H1 (cell line): ENCODE data around the gene APOC4. TPM values are rescaled to one million over a fixed set of nuclear protein-coding genes. Genes with fewer than 3 reads are reported as not detected.

ENCODE experiments used
- CTCF ChIA-PET: fragments of 300-600 bp; sonication (Branson Sonifier 250); formaldehyde crosslinking; loops from one replicate; lab custom pipeline; 2021; ENCODE audit not compliant: partially characterized antibody; lab: Charles Lee
- POLR2A ChIA-PET: fragments of 300-600 bp; sonication (Branson Sonifier 250); formaldehyde crosslinking; loops from one replicate; lab custom pipeline; 2021; ENCODE audit warnings: inconsistent platforms; ENCODE audit not compliant: partially characterized antibody; lab: Charles Lee
- DNase-seq, 2 experiments: peaks; one replicate each; pipeline versions ENCODE4 v3.0.0 to v3.0.0-alpha.2; 2010 to 2022; ENCODE audit warnings: low spot score in 2 of 2, low read depth in 1 of 2, mixed read lengths in 1 of 2
- FAIRE-seq: peaks from 2 replicates; lab custom pipeline; 2011; peaks lifted over from hg19 to GRCh38; lab: Jason Lieb, UNC
- H2AFZ ChIP-seq: 2 replicates; pipeline ENCODE4 v1.8.1; 2012; ENCODE audit warnings: low read length, inconsistent platforms
- H2AK5ac ChIP-seq: 2 replicates; pipeline ENCODE4 v1.6.1; 2013; ENCODE audit warnings: low read depth, low read length
- H2BK120ac ChIP-seq: replicated peaks from 2 replicates; pipeline ENCODE3; 2013; ENCODE audit warnings: low read depth, low read length, inconsistent platforms
- H2BK12ac ChIP-seq: 2 replicates; pipeline ENCODE4 v1.6.1; 2013; ENCODE audit warnings: low read depth, low read length
- H2BK15ac ChIP-seq: 2 replicates; pipeline ENCODE4 v1.6.1; 2013; ENCODE audit warnings: low read length
- H2BK20ac ChIP-seq: 2 replicates; pipeline ENCODE4 v1.6.1; 2013; ENCODE audit warnings: low read length
- H2BK5ac ChIP-seq: 2 replicates; pipeline ENCODE4 v1.6.1; 2013; ENCODE audit warnings: low read depth, low read length
- H3K14ac ChIP-seq: 2 replicates; pipeline ENCODE4 v1.6.1; 2013; ENCODE audit warnings: inconsistent platforms; ENCODE audit not compliant: insufficient read length
- H3K18ac ChIP-seq: 2 replicates; pipeline ENCODE4 v1.6.1; 2013; ENCODE audit warnings: low read length; ENCODE audit errors: extremely low read depth
- H3K23ac ChIP-seq: 2 replicates; pipeline ENCODE4 v1.6.1; 2013; ENCODE audit warnings: inconsistent platforms; ENCODE audit not compliant: insufficient read length
- H3K23me2 ChIP-seq: 2 replicates; pipeline ENCODE4 v1.6.1; 2013; ENCODE audit warnings: low read depth, low read length
- H3K27ac ChIP-seq: 2 replicates; pipeline ENCODE4 v1.6.1; 2011; ENCODE audit warnings: low read depth, low read length, inconsistent platforms
- H3K27me3 ChIP-seq, 4 experiments: replicated peaks in 1 of 4; 1 replicate in 1 of 4; 2 replicates in 3 of 4; pipeline versions ENCODE4 v1.6.1 to v1.8.1; 2011 to 2013; ENCODE audit warnings: low read length in 3 of 4, mild to moderate bottlenecking in 3 of 4, inconsistent platforms in 2 of 4, mixed read lengths in 2 of 4, moderate library complexity in 1 of 4; ENCODE audit not compliant: control insufficient read depth in 3 of 4, insufficient read depth in 3 of 4; ENCODE audit errors: extremely low read depth in 1 of 4
- H3K36me3 ChIP-seq, 4 experiments: 2 replicates each; pipeline versions ENCODE4 v1.6.1 to v1.8.1; 2011 to 2013; ENCODE audit warnings: mild to moderate bottlenecking in 4 of 4, low read length in 3 of 4, moderate library complexity in 2 of 4, control low read depth in 1 of 4, inconsistent platforms in 1 of 4; ENCODE audit not compliant: insufficient read depth in 4 of 4, control insufficient read depth in 2 of 4
- H3K4ac ChIP-seq: replicated peaks from 2 replicates; pipeline ENCODE3; 2013; ENCODE audit warnings: low read length, low read depth, mixed read lengths, inconsistent platforms; ENCODE audit not compliant: insufficient read length
- H3K4me1 ChIP-seq, 4 experiments: replicated peaks in 1 of 4; 1 replicate in 1 of 4; 2 replicates in 3 of 4; pipeline versions ENCODE4 v1.6.1 to v1.8.1; 2011 to 2013; ENCODE audit warnings: low read length in 3 of 4, inconsistent platforms in 2 of 4, mixed read lengths in 1 of 4; ENCODE audit not compliant: insufficient read depth in 4 of 4, control insufficient read depth in 3 of 4
- H3K4me2 ChIP-seq, 2 experiments: 2 replicates each; pipeline versions ENCODE4 v1.6.1 to v1.8.1; 2011 to 2013; ENCODE audit warnings: low read depth in 2 of 2, low read length in 2 of 2, control low read depth in 1 of 2, inconsistent platforms in 1 of 2, mild to moderate bottlenecking in 1 of 2; ENCODE audit not compliant: insufficient read depth in 1 of 2
- H3K4me3 ChIP-seq, 4 experiments: fragments of 200-600, 300-600 bp in 1 of 4; sonication (generic), shearing (Covaris generic), sonication (Bioruptor Twin) in 1 of 4; 2 replicates each; pipeline versions ENCODE4 v1.5.1 to v1.8.1; 2011 to 2016; ENCODE audit warnings: low read length in 4 of 4, low read depth in 3 of 4, control low read depth in 2 of 4, inconsistent platforms in 2 of 4, mild to moderate bottlenecking in 2 of 4, mixed read lengths in 1 of 4, moderate library complexity in 1 of 4; ENCODE audit not compliant: insufficient read depth in 2 of 4; ENCODE audit errors: extremely low read depth in 1 of 4
- H3K56ac ChIP-seq: replicated peaks from 2 replicates; pipeline ENCODE3; 2013; ENCODE audit warnings: low read depth, mild to moderate bottlenecking, mixed read lengths, low read length, inconsistent platforms; ENCODE audit not compliant: insufficient read length
- H3K79me1 ChIP-seq: 2 replicates; pipeline ENCODE4 v1.6.1; 2013; ENCODE audit warnings: low read depth, low read length, control low read depth
- H3K79me2 ChIP-seq, 2 experiments: 2 replicates each; pipeline versions ENCODE4 v1.6.1 to v1.8.1; 2012 to 2013; ENCODE audit warnings: low read length in 2 of 2, mild to moderate bottlenecking in 2 of 2, inconsistent platforms in 1 of 2; ENCODE audit not compliant: insufficient read depth in 2 of 2, control insufficient read depth in 1 of 2
- H3K9ac ChIP-seq, 4 experiments: replicated peaks in 1 of 4; 1 replicate in 1 of 4; 2 replicates in 3 of 4; pipeline versions ENCODE4 v1.6.1 to v1.8.1; 2011 to 2013; ENCODE audit warnings: low read depth in 3 of 4, low read length in 3 of 4, control low read depth in 2 of 4, mild to moderate bottlenecking in 2 of 4, moderate library complexity in 2 of 4, inconsistent platforms in 1 of 4; ENCODE audit errors: extremely low read depth in 1 of 4
- H3K9me3 ChIP-seq, 2 experiments: 2 replicates each; pipeline versions ENCODE4 v1.6.1 to v1.8.1; 2012 to 2013; ENCODE audit warnings: mild to moderate bottlenecking in 2 of 2, moderate library complexity in 2 of 2, control low read depth in 1 of 2, inconsistent platforms in 1 of 2, low read depth in 1 of 2, low read length in 1 of 2, mixed read lengths in 1 of 2; ENCODE audit not compliant: insufficient read depth in 2 of 2
- H4K20me1 ChIP-seq, 2 experiments: replicated peaks in 1 of 2; 2 replicates each; pipeline versions ENCODE3 to v1.8.1; 2011 to 2013; ENCODE audit warnings: inconsistent platforms in 2 of 2, low read length in 2 of 2, mild to moderate bottlenecking in 1 of 2; ENCODE audit not compliant: insufficient read depth in 2 of 2, control insufficient read depth in 1 of 2
- H4K5ac ChIP-seq: 2 replicates; pipeline ENCODE4 v1.6.1; 2013; ENCODE audit warnings: low read length, low read depth, mixed read lengths, inconsistent platforms; ENCODE audit not compliant: insufficient read length
- H4K8ac ChIP-seq: 2 replicates; pipeline ENCODE4 v1.8.0; 2013; ENCODE audit warnings: mild to moderate bottlenecking, moderate library complexity, low read length, inconsistent platforms; ENCODE audit not compliant: insufficient read depth; ENCODE audit errors: extremely low read depth
- H4K91ac ChIP-seq: replicated peaks from 2 replicates; pipeline ENCODE3; 2013; ENCODE audit warnings: low read length, mixed read lengths, inconsistent platforms; ENCODE audit not compliant: insufficient read length
- CHD1 ChIP-seq: IDR thresholded peaks from 2 replicates; pipeline ENCODE4 v1.6.1; 2012; ENCODE audit warnings: low read depth, low read length, improper control_type of control experiment
- CREB1 ChIP-seq: IDR thresholded peaks from 2 replicates; pipeline ENCODE4 v1.6.1; 2012; ENCODE audit warnings: inconsistent platforms
- POU5F1 ChIP-seq: IDR thresholded peaks from 2 replicates; pipeline ENCODE4 v1.6.1; 2011; ENCODE audit warnings: low read depth, mild to moderate bottlenecking, low read length, moderate library complexity
- RNF2 ChIP-seq: fragments of 200-900, 300-1000 bp; sonication (generic); IDR thresholded peaks from 2 replicates; pipeline ENCODE4 v1.7.1; 2016; ENCODE audit warnings: borderline replicate concordance, low read depth, mild to moderate bottlenecking, antibody characterized with exemption, low read length; ENCODE audit not compliant: poor library complexity, severe bottlenecking; ENCODE audit errors: missing control alignments
- SP4 ChIP-seq: IDR thresholded peaks from 2 replicates; pipeline ENCODE4 v1.6.1; 2012; ENCODE audit warnings: low read length, inconsistent platforms
- TAF7 ChIP-seq: optimal IDR thresholded peaks from 2 replicates; pipeline ENCODE3; 2011; ENCODE audit warnings: low read depth, mild to moderate bottlenecking, inconsistent platforms, low read length, moderate library complexity, borderline replicate concordance
- TBP ChIP-seq: IDR thresholded peaks from 2 replicates; pipeline ENCODE4 v1.6.1; 2011; ENCODE audit warnings: low read depth, low read length, improper control_type of control experiment
- TEAD4 ChIP-seq: IDR thresholded peaks from 2 replicates; pipeline ENCODE4 v1.6.1; 2012; ENCODE audit warnings: low read depth, low read length, inconsistent platforms, mixed read lengths
- WGBS, 2 experiments: shearing (Covaris generic) in 1 of 2; methylation state at CpG; one replicate each; pipeline versions ENCODE4 v1.1.6 to v1.1.7; 2013 to 2015; ENCODE audit warnings: low lambda C conversion rate in 2 of 2, mixed read lengths in 2 of 2, inconsistent platforms in 1 of 2, low coverage in 1 of 2, missing lambda C conversion rate in 1 of 2; ENCODE audit not compliant: insufficient replicate concordance in 2 of 2, insufficient coverage in 1 of 2, insufficient read length in 1 of 2; ENCODE audit errors: extremely low coverage in 1 of 2, missing lambda C conversion rate in 1 of 2; 5-methylcytosine and 5-hydroxymethylcytosine counted together
- polyA plus RNA-seq, 7 experiments: library from polyadenylated mRNA; depleted of rRNA in 3 of 7; stranded (reverse) in 5 of 7; unstranded in 2 of 7; fragments of >200 nt in 5 of 7; fragments of 200-250 nt in 2 of 7; gene quantifications; 1 replicate in 5 of 7; 2 replicates in 1 of 7; 4 replicates in 1 of 7; pipeline versions ENCODE4 v1.2.1 to v1.2.3, GENCODE V29; 2011 to 2013; ENCODE audit warnings: missing spikeins in 2 of 7, mixed read lengths in 2 of 7
- total RNA-seq: library from RNA; stranded (reverse); fragmentation: NEBNext Ultra II Directional; extraction: Animal tissue kit (Norgen Biotek cat#: 25700); gene quantifications from 2 replicates; pipeline ENCODE4 v1.2.1, GENCODE V29; 2021

The APOC4 gene
- total and polyA plus RNA-seq, 2 of the 8 experiments (the other 6 are each of a cell fraction or from before 2014, with no cell fraction given) = not detected

GRCh38 chr19:44961821-44962220 lies 19.8 kb downstream of the APOC4 start:
- no peak overlapping the region for H2BK120ac ChIP-seq
- H3K56ac ChIP-seq = no peak overlapping the region
- WGBS, 2 experiments = 95% methylated on average over 7 of the region's 8 CpGs; no CpG with 5 or more reads in 1 of the 2 experiments
- no peak overlapping the region for H4K91ac ChIP-seq
- no peaks in the 10 kb centered on the region for H3K9me3 ChIP-seq
- TF ChIP-seq TAF7 = no peak
- no peak for TF ChIP-seq POU5F1
- no peak for TF ChIP-seq TEAD4
- TF ChIP-seq SP4 = no peak
- TF ChIP-seq RNF2 = no peak
- no peak for TF ChIP-seq TBP
- no peak for TF ChIP-seq CREB1
- no peak for TF ChIP-seq CHD1
- peaks cover 2 to 22% of the 10 kb centered on the region in 2 experiments for H4K20me1 ChIP-seq
- DNase-seq (no peak), FAIRE-seq (no peak)
- H3K4me1 ChIP-seq = no peaks in the 10 kb centered on the region; a peak in 1 of 7 replicates
- H2BK15ac ChIP-seq = no peak overlapping the region
- H3K18ac ChIP-seq = no peak overlapping the region
- H3K27ac ChIP-seq = no peak overlapping the region
- no peak overlapping the region for H2BK5ac ChIP-seq
- no peak overlapping the region for H4K8ac ChIP-seq
- H2AFZ ChIP-seq = no peak overlapping the region
- H3K23ac ChIP-seq = no peak overlapping the region
- H3K23me2 ChIP-seq = no peaks in the 10 kb centered on the region
- H2AK5ac ChIP-seq = no peak overlapping the region
- peaks cover 19 to 50% of the 10 kb centered on the region in 2 experiments for H3K79me2 ChIP-seq
- H2BK12ac ChIP-seq = no peak overlapping the region
- CTCF ChIA-PET = no interaction called here
- no peak overlapping the region for H3K4me3 ChIP-seq
- H3K36me3 ChIP-seq = peaks cover 0 to 12% (median 10%) of the 10 kb centered on the region in 4 experiments; a peak in 4 of 8 replicates
- H3K4me2 ChIP-seq = no peak overlapping the region
- H3K4ac ChIP-seq = no peak overlapping the region
- no peak overlapping the region for H4K5ac ChIP-seq
- H3K79me1 ChIP-seq = peaks cover 19% of the 10 kb centered on the region
- no peak overlapping the region for H3K9ac ChIP-seq
- no peak overlapping the region for H2BK20ac ChIP-seq
- no peak overlapping the region for H3K14ac ChIP-seq
- POLR2A ChIA-PET = interaction anchor here (1.0 to 1.5 kb wide), 2 partner anchors 57 to 180 kb away, joined by 4 to 6 read pairs; no protein-coding TSS in a partner anchor
- H3K27me3 ChIP-seq = no peaks in the 10 kb centered on the region
